Measurements from ENCODE around the gene NBL1.

Gene NBL1

DNA sequence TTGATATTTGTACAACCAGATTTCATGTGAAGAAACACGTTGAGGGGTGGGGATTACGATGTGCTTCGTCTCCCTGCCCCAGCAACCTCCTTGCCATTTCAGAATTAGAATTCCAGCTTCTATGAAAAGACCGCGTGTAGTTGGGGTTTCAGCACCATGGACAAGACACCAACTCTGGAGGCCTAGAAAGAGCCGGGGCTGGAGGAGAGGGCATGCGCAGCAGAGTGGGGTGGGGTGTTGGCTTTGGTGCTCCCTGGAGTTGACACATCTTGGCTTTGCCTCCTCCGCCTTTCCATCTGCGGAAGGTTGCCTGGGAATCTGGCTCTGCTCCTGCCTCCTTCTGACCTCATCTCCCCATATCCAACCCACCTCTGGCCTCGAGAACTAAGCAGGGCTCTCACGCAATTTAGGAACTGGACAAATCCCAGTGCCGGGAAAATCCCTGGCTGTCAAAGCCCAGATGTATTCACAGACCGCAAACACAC, 32.4 kb downstream of the NBL1 start:
- Histone ChIP-seq H3K9me3 (ENCODE audit: control insufficient read depth, insufficient read depth, low read depth, low read length) (no peaks in the 10 kb centered on the region), H3K36me3 (ENCODE audit: control insufficient read depth in 2 of 2, insufficient read depth in 1 of 2, low read length in 2 of 2) (no peaks in the 10 kb centered on the region), H3K4me3 (ENCODE audit: low read depth, low read length) (no peak overlapping the region), H3K4me1 (ENCODE audit: control insufficient read depth, insufficient read depth, low read length) (no peaks in the 10 kb centered on the region), H3K27ac (ENCODE audit: extremely low read depth, low read depth, low read length) (no peak overlapping the region)
- TF ChIP-seq ZSCAN30 (tag by site-specific recombination; IDR thresholded peaks at IDR 0.05) (no peak), REST (tag by site-specific recombination; IDR thresholded peaks at IDR 0.05) (peak; percentile 93)
- ChIA-PET POLR2A (no interaction called here), CTCF (interaction anchor here (0.7 to 1.9 kb wide), 4 partner anchors 9 to 451 kb away, joined by 3 to 5 read pairs (median 4); no protein-coding TSS in a partner anchor)

GRCh38 chr1:19678493-19678892, 34.4 kb downstream of the NBL1 start:
- ChIA-PET POLR2A (no interaction called here), CTCF (interaction anchor here (1.9 to 2.0 kb wide), 2 partner anchors 17 to 26 kb away, joined by 5 to 13 read pairs; no protein-coding TSS in a partner anchor)
- Histone ChIP-seq H3K4me3 (ENCODE audit: low read depth, low read length) (no peak overlapping the region), H3K27ac (ENCODE audit: extremely low read depth, low read depth, low read length) (no peak overlapping the region), H3K9me3 (ENCODE audit: control insufficient read depth, insufficient read depth, low read depth, low read length) (no peaks in the 10 kb centered on the region), H3K36me3 (ENCODE audit: control insufficient read depth in 2 of 2, insufficient read depth in 1 of 2, low read length in 2 of 2) (no peaks in the 10 kb centered on the region), H3K4me1 (ENCODE audit: control insufficient read depth, insufficient read depth, low read length) (no peaks in the 10 kb centered on the region)
- TF ChIP-seq ZNF776 (tag by site-specific recombination; IDR thresholded peaks at IDR 0.05; ENCODE audit: borderline replicate concordance) (no peak), PRDM6 (tag by site-specific recombination; IDR thresholded peaks at IDR 0.05) (no peak), ZNF157 (tag by site-specific recombination; IDR thresholded peaks at IDR 0.05) (no peak), WT1 (tag by site-specific recombination; IDR thresholded peaks at IDR 0.05) (no peak), ZIC2 (tag by site-specific recombination; IDR thresholded peaks at IDR 0.05) (peak; percentile 88), ZNF544 (tag by site-specific recombination; IDR thresholded peaks at IDR 0.05) (no peak), ZBTB10 (tag by site-specific recombination; IDR thresholded peaks at IDR 0.05) (no peak)
- TF ChIP-seq, protein P1, sequence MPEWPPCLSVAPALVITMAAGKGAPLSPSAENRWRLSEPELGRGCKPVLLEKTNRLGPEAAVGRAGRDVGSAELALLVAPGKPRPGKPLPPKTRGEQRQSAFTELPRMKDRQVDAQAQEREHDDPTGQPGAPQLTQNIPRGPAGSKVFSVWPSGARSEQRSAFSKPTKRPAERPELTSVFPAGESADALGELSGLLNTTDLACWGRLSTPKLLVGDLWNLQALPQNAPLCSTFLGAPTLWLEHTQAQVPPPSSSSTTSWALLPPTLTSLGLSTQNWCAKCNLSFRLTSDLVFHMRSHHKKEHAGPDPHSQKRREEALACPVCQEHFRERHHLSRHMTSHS (tag by site-specific recombination; IDR thresholded peaks at IDR 0.05): no peak

DNA sequence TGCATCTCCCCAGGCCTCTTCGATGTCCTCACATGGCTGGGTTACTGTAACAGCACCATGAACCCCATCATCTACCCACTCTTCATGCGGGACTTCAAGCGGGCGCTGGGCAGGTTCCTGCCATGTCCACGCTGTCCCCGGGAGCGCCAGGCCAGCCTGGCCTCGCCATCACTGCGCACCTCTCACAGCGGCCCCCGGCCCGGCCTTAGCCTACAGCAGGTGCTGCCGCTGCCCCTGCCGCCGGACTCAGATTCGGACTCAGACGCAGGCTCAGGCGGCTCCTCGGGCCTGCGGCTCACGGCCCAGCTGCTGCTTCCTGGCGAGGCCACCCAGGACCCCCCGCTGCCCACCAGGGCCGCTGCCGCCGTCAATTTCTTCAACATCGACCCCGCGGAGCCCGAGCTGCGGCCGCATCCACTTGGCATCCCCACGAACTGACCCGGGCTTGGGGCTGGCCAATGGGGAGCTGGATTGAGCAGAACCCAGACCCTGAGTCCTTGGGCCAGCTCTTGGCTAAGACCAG, 34.9 kb downstream of the NBL1 start:
- no peaks in the 10 kb centered on the region for H3K36me3 ChIP-seq (ENCODE audit: control insufficient read depth in 2 of 2, insufficient read depth in 1 of 2, low read length in 2 of 2)
- CTCF ChIA-PET: interaction anchor here (2.0 kb wide), 1 partner anchor 17 kb away, joined by 13 read pairs; no protein-coding TSS in a partner anchor
- H3K4me1 ChIP-seq (ENCODE audit: control insufficient read depth, insufficient read depth, low read length): no peaks in the 10 kb centered on the region
- H3K9me3 ChIP-seq (ENCODE audit: control insufficient read depth, insufficient read depth, low read depth, low read length): no peaks in the 10 kb centered on the region
- POLR2A ChIA-PET: no interaction called here
- H3K27ac ChIP-seq (ENCODE audit: extremely low read depth, low read depth, low read length): no peak overlapping the region
- no peak overlapping the region for H3K4me3 ChIP-seq (ENCODE audit: low read depth, low read length)
- no peak for TF ChIP-seq ZNF677 (tag by site-specific recombination; IDR thresholded peaks at IDR 0.05)
- TF ChIP-seq PRDM1 (tag by site-specific recombination; IDR thresholded peaks at IDR 0.05): no peak
- TF ChIP-seq ZFP37 (tag by site-specific recombination; IDR thresholded peaks at IDR 0.05): no peak
- no peak for TF ChIP-seq ZBTB6 (tag by site-specific recombination; IDR thresholded peaks at IDR 0.05)
- no peak for TF ChIP-seq KLF9 (tag by site-specific recombination; IDR thresholded peaks at IDR 0.05; ENCODE audit: low read depth)
- TF ChIP-seq ZNF311 (tag by site-specific recombination; IDR thresholded peaks at IDR 0.05; ENCODE audit: borderline replicate concordance): no peak
- no peak for TF ChIP-seq EGR2 (tag by site-specific recombination; IDR thresholded peaks at IDR 0.05; ENCODE audit: low read depth)
- no peak for TF ChIP-seq HOXD13 (CRISPR knock-in tag; IDR thresholded peaks at IDR 0.05; ENCODE audit: borderline replicate concordance)
- no peak for TF ChIP-seq YY2 (tag by site-specific recombination; IDR thresholded peaks at IDR 0.05)
- TF ChIP-seq INSM2 (tag by site-specific recombination; IDR thresholded peaks at IDR 0.05): no peak

All from HEK293 (cell line).